ENCODE results near the gene ITFG2. TPM values are rescaled to one million over a fixed set of nuclear protein-coding genes. Genes with fewer than 3 reads are reported as not detected.

ITFG2 gene
- total and polyA plus RNA-seq, 10 of the 15 experiments (the other 5 are each of a cell fraction or from before 2014, with no cell fraction given), result 21.2 to 39.5 (median 25.9) TPM

DNA sequence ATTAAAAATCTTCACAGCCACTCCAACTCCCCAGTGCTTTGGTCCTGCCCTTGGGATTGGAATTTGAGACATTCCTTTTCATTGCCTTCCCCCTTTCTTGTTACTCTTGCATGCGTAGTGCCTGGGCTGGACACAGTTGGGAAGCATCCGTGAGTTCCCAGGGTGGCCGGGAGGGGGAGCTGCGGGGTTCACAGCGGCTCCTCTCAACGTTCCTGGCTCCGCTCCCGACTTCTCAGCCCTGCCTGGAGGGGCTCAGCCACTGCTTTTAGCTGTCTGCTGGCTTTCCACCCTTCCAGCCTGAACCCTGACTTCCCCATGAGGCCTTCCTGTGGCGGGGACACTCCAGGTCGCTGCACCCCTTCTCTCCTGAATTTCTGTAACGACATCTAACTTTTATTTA lies 41.2 kb downstream of the ITFG2 start (continued):
- TF ChIP-seq FOS (IDR thresholded peaks at IDR 0.05; ENCODE audit: borderline replicate concordance, extremely low read depth, insufficient read length) (no peak), SRF (IDR thresholded peaks at IDR 0.05; ENCODE audit: low read depth in 2 of 2, low read length in 2 of 2) (no peak), SUZ12 (IDR thresholded peaks at IDR 0.05; ENCODE audit: unreplicated experiment) (no peak), ZNF24 (IDR thresholded peaks at IDR 0.05) (no peak), CTCF (IDR thresholded peaks at IDR 0.05 in 2 of 3, conservative IDR thresholded peaks at IDR 0.05 in 1 of 3; ENCODE audit: control insufficient read depth in 2 of 3, extremely low read depth in 1 of 3, insufficient read depth in 1 of 3, low read depth in 3 of 3, low read length in 3 of 3) (peak; percentile 54 to 85 (median 68))
- TF ChIP-seq, protein P1, sequence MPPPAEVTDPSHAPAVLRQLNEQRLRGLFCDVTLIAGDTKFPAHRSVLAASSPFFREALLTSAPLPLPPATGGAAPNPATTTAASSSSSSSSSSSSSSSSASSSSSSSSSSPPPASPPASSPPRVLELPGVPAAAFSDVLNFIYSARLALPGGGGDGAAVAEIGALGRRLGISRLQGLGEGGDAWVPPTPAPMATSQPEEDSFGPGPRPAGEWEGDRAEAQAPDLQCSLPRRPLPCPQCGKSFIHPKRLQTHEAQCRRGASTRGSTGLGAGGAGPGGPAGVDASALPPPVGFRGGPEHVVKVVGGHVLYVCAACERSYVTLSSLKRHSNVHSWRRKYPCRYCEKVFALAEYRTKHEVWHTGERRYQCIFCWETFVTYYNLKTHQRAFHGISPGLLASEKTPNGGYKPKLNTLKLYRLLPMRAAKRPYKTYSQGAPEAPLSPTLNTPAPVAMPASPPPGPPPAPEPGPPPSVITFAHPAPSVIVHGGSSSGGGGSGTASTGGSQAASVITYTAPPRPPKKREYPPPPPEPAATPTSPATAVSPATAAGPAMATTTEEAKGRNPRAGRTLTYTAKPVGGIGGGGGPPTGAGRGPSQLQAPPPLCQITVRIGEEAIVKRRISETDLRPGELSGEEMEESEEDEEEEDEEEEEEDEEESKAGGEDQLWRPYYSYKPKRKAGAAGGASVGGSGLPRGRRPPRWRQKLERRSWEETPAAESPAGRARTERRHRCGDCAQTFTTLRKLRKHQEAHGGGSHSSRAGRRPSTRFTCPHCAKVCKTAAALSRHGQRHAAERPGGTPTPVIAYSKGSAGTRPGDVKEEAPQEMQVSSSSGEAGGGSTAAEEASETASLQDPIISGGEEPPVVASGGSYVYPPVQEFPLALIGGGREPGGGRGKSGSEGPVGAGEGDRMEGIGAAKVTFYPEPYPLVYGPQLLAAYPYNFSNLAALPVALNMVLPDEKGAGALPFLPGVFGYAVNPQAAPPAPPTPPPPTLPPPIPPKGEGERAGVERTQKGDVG (CRISPR knock-in tag; IDR thresholded peaks at IDR 0.05), result no peak

Measured in GM12878 (cell line).